WI38 (cell line): ENCODE measurements around the gene THSD4.

Experiments used
- H3K4me3 ChIP-seq: 2 replicates; pipeline ENCODE4 v1.5.1; 2011; ENCODE audit warnings: low read depth, mild to moderate bottlenecking, control low read depth, low read length
- TF ChIP-seq, protein P1 (sequence below): IDR thresholded peaks from 2 replicates; pipeline ENCODE4 v1.5.1; 2012; ENCODE audit warnings: low read depth, mild to moderate bottlenecking, control low read depth, low read length

Gene THSD4

GRCh38 chr15:71224024-71224423 is 108.8 kb downstream of the THSD4 start:
- TF ChIP-seq, protein P1, sequence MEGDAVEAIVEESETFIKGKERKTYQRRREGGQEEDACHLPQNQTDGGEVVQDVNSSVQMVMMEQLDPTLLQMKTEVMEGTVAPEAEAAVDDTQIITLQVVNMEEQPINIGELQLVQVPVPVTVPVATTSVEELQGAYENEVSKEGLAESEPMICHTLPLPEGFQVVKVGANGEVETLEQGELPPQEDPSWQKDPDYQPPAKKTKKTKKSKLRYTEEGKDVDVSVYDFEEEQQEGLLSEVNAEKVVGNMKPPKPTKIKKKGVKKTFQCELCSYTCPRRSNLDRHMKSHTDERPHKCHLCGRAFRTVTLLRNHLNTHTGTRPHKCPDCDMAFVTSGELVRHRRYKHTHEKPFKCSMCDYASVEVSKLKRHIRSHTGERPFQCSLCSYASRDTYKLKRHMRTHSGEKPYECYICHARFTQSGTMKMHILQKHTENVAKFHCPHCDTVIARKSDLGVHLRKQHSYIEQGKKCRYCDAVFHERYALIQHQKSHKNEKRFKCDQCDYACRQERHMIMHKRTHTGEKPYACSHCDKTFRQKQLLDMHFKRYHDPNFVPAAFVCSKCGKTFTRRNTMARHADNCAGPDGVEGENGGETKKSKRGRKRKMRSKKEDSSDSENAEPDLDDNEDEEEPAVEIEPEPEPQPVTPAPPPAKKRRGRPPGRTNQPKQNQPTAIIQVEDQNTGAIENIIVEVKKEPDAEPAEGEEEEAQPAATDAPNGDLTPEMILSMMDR, result no peak
- no peak overlapping the region for H3K4me3 ChIP-seq

GRCh38 chr15:71225851-71226250 is 110.6 kb downstream of the THSD4 start:
- TF ChIP-seq, protein P1, result no peak
- H3K4me3 ChIP-seq, result no peak overlapping the region

GRCh38 chr15:71226536-71227455 is 111.5 kb downstream of the THSD4 start:
- TF ChIP-seq, protein P1, result no peak
- H3K4me3 ChIP-seq, result no peak overlapping the region

- no peak overlapping the region for H3K4me3 ChIP-seq
These were observed 113.1 kb downstream of the THSD4 start for GRCh38 chr15:71228403-71228802.

GRCh38 chr15:71230303-71230702 is 115.0 kb downstream of the THSD4 start:
- TF ChIP-seq, protein P1, result no peak
- H3K4me3 ChIP-seq, result no peak overlapping the region

More at GRCh38 chr15:71228403-71228802, 113.1 kb downstream of the THSD4 start:
- TF ChIP-seq, protein P1, result no peak

- TF ChIP-seq, protein P1, result no peak
- H3K4me3 ChIP-seq, result no peak overlapping the region
These were observed 116.5 kb downstream of the THSD4 start for GRCh38 chr15:71231758-71232157.

DNA sequence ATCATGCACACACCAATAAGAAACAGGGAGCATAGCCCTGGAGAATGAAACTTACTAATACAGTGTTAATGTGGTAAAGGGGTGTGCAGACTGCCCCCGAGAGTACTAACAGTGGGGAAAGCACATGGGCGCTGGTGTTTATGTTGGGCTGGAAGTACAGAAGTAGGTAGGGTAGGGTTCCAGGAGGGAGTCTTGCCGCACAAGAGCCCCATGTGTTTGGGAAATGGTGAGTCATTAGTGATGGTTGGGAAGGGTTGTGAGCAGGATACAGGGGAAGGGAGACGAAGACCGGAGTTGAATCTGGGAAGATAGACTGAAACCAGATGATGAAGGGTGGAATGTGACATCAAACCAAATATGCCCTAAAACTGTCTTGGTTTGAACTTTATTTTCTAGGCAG is 117.1 kb downstream of the THSD4 start:
- TF ChIP-seq, protein P1, result no peak
- no peak overlapping the region for H3K4me3 ChIP-seq
